Measurements from ENCODE around the gene CCM2. TPM values are rescaled to one million over a fixed set of nuclear protein-coding genes. Genes with fewer than 3 reads are reported as not detected.
"Not testable (repeated sequence)": the region's sequence is repeated elsewhere in the genome, so short reads cannot be mapped to it uniquely, and the experiment has no call there.

Gene CCM2
- total and polyA plus RNA-seq, 7 donors: 33.3 to 110 (median 49.9) TPM

DNA sequence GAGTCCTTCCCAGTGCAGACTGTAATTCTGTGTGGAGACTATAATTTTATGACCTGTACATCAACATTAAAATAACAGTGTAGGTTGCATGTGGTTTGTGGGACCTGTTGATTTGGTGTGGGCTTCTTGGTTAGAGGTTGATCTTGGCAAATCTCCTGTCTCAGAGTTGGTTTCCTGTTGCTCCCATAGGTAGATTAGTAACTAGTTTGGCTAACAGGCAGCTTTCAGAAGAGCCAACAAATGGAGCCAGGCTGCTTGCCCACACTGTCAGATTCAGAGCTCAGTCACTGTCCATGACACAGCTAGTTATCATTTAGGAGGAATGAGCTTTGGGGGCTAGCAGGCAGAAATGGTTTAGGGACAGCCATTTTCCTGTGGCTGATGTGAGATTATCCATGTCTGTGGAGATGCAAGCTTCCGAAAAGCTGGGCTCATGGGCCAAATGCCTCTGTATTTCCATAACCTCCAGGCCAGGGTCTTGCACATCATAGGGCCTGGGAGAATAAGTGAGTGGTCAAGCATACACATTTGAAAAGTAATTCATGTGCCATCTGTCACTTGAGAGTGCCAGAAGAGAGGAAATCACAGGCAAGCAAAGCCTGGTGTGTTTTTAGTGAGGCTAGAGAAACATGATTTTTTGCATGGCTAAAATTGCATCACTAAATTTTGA is 33.4 kb downstream of the CCM2 start:
- DNase-seq: no peak
- Histone ChIP-seq H3K4me1 (peaks cover 15% of the 10 kb centered on the region), H3K36me3 (ENCODE audit: insufficient read depth in 1 of 2, low read depth in 1 of 2) (peaks cover 0 to 7% of the 10 kb centered on the region in 2 donors), H3K27me3 (ENCODE audit: insufficient read depth in 3 of 3, low read length in 2 of 3) (no peaks in the 10 kb centered on the region), H3K27ac (peak overlapping the region; percentile 62), H3K4me3 (no peak overlapping the region), H3K9me3 (no peaks in the 10 kb centered on the region)
- intact Hi-C loops (cut with DNase I): no loop called here
- TF ChIP-seq, protein P1, sequence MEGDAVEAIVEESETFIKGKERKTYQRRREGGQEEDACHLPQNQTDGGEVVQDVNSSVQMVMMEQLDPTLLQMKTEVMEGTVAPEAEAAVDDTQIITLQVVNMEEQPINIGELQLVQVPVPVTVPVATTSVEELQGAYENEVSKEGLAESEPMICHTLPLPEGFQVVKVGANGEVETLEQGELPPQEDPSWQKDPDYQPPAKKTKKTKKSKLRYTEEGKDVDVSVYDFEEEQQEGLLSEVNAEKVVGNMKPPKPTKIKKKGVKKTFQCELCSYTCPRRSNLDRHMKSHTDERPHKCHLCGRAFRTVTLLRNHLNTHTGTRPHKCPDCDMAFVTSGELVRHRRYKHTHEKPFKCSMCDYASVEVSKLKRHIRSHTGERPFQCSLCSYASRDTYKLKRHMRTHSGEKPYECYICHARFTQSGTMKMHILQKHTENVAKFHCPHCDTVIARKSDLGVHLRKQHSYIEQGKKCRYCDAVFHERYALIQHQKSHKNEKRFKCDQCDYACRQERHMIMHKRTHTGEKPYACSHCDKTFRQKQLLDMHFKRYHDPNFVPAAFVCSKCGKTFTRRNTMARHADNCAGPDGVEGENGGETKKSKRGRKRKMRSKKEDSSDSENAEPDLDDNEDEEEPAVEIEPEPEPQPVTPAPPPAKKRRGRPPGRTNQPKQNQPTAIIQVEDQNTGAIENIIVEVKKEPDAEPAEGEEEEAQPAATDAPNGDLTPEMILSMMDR (IDR thresholded peaks at IDR 0.05): no peak
- 61 to 68% (median 68%) methylated on average over 1 of the region's 1 CpG for WGBS, 3 donors
- peak; percentile 31 to 65 (median 52) for ATAC-seq

DNA sequence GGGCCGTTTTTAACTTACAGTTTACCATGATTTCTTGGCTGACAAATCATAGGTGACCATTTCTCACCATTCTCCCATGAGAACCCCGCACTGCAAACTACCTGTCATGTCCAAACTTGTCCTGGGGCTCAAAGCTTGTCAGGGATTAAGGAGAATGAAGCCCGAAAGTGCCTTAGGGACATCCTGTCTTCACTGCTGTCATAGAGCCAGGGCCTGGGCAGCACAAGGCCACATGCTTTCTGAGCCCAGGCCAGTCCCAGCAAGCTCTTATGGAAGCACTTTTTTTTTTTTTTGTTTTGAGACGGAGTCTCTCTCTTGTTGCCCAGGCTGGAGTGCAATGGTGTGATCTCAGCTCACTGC is 33.9 kb downstream of the CCM2 start:
- no peaks in the 10 kb centered on the region for H3K9me3 ChIP-seq
- no peak overlapping the region for H3K4me3 ChIP-seq
- TF ChIP-seq, protein P1 (IDR thresholded peaks at IDR 0.05): no peak
- H3K36me3 ChIP-seq (ENCODE audit: insufficient read depth in 1 of 2, low read depth in 1 of 2): peaks cover 0 to 9% of the 10 kb centered on the region in 2 donors
- peak; percentile 26 to 62 for DNase-seq
- peaks cover 15% of the 10 kb centered on the region for H3K4me1 ChIP-seq
- peak; percentile 65 to 90 (median 80) for ATAC-seq
- intact Hi-C loops (cut with DNase I): no loop called here
- peak overlapping the region; percentile 62 for H3K27ac ChIP-seq
- no peaks in the 10 kb centered on the region for H3K27me3 ChIP-seq (ENCODE audit: insufficient read depth in 3 of 3, low read length in 2 of 3)
- 18 to 41% (median 19%) methylated on average over 4 of the region's 4 CpGs for WGBS, 3 donors

DNA sequence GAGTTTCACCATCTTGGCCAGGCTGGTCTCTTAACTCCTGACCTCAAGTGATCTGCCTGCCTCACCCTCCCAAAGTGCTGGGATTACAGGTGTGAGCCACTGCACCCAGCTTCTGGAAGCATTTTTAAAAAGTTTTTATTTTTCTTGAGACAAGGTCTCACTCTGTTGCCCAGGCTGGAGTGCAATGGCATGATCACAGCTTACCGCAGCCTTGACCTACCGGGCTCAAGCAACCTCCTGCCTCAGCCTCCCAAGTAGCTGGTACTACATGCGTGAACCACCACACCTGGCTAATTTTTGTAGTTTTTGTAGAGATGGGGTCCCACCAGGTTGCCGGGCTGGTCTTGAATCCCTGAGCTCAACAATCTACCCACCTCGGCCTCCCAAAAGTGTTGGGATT is 34.7 kb downstream of the CCM2 start:
- H3K27me3 ChIP-seq (ENCODE audit: insufficient read depth in 3 of 3, low read length in 2 of 3); H3K9me3 ChIP-seq; DNase-seq; intact Hi-C loops (cut with DNase I); ATAC-seq; H3K4me3 ChIP-seq; H3K27ac ChIP-seq: not testable (repeated sequence)
- Histone ChIP-seq H3K36me3 (ENCODE audit: insufficient read depth in 1 of 2, low read depth in 1 of 2) (peaks cover 0 to 17% of the 10 kb centered on the region in 2 donors), H3K4me1 (peaks cover 15% of the 10 kb centered on the region)
- 78 to 99% (median 98%) methylated on average over 5 of the region's 5 CpGs for WGBS, 3 donors

- peaks cover 15% of the 10 kb centered on the region for H3K4me1 ChIP-seq
- ATAC-seq: no peak
Measured at GRCh38 chr7:45035371-45035770, 35.4 kb downstream of the CCM2 start.

GRCh38 chr7:45035893-45036292 is 35.9 kb downstream of the CCM2 start:
- DNase-seq (no peak), ATAC-seq (no peak)
- WGBS, 3 donors: 79 to 86% (median 85%) methylated on average over 6 of the region's 6 CpGs
- H3K9me3 ChIP-seq: no peaks in the 10 kb centered on the region
- no peaks in the 10 kb centered on the region for H3K27me3 ChIP-seq (ENCODE audit: insufficient read depth in 3 of 3, low read length in 2 of 3)
- H3K4me3 ChIP-seq: no peak overlapping the region
- TF ChIP-seq, protein P1 (IDR thresholded peaks at IDR 0.05): no peak
- H3K4me1 ChIP-seq: peaks cover 15% of the 10 kb centered on the region
- peaks cover 0 to 28% of the 10 kb centered on the region in 2 donors for H3K36me3 ChIP-seq (ENCODE audit: insufficient read depth in 1 of 2, low read depth in 1 of 2)
- intact Hi-C loops (cut with DNase I): no loop called here
- H3K27ac ChIP-seq: no peak overlapping the region

More at GRCh38 chr7:45035371-45035770, 35.4 kb downstream of the CCM2 start:
- Histone ChIP-seq H3K36me3 (ENCODE audit: insufficient read depth in 1 of 2, low read depth in 1 of 2) (peaks cover 0 to 23% of the 10 kb centered on the region in 2 donors), H3K27ac (no peak overlapping the region), H3K27me3 (ENCODE audit: insufficient read depth in 3 of 3, low read length in 2 of 3) (no peaks in the 10 kb centered on the region), H3K4me3 (no peak overlapping the region), H3K9me3 (no peaks in the 10 kb centered on the region)
- DNase-seq: no peak
- intact Hi-C loops (cut with DNase I): no loop called here
- 88 to 92% (median 92%) methylated on average over 5 of the region's 5 CpGs for WGBS, 3 donors
- TF ChIP-seq, protein P1 (IDR thresholded peaks at IDR 0.05): no peak
